ENCODE results near the gene NOSTRIN. TPM values are rescaled to one million over a fixed set of nuclear protein-coding genes. Genes with fewer than 3 reads are reported as not detected.

The NOSTRIN gene
- total and polyA plus RNA-seq, 2 of the 8 experiments (the other 6 are each of a cell fraction or from before 2014, with no cell fraction given) = not detected

GRCh38 chr2:168850846-168851245, 48.4 kb downstream of the NOSTRIN start:
- Histone ChIP-seq H3K14ac (ENCODE audit: insufficient read length) (no peak overlapping the region), H3K18ac (ENCODE audit: extremely low read depth, low read length) (no peak overlapping the region), H2BK20ac (ENCODE audit: low read length) (no peak overlapping the region), H2BK15ac (ENCODE audit: low read length) (no peak overlapping the region), H3K36me3 (ENCODE audit: control insufficient read depth in 2 of 4, insufficient read depth in 4 of 4, low read length in 3 of 4) (no peaks in the 10 kb centered on the region; a peak in 1 of 8 replicates), H3K79me1 (ENCODE audit: low read depth, low read length) (no peaks in the 10 kb centered on the region), H4K5ac (ENCODE audit: insufficient read length, low read depth, low read length) (no peak overlapping the region), H4K91ac (replicated peaks; ENCODE audit: insufficient read length, low read length) (no peak overlapping the region), H3K9ac (replicated peaks in 1 of 4; ENCODE audit: extremely low read depth in 1 of 4, low read depth in 3 of 4, low read length in 3 of 4) (no peak overlapping the region), H3K56ac (replicated peaks; ENCODE audit: insufficient read length, low read depth, low read length) (no peak overlapping the region), H3K23ac (ENCODE audit: insufficient read length) (no peak overlapping the region), H3K4me1 (replicated peaks in 1 of 4; ENCODE audit: control insufficient read depth in 3 of 4, insufficient read depth in 4 of 4, low read length in 3 of 4) (no peaks in the 10 kb centered on the region), H3K4me2 (ENCODE audit: insufficient read depth in 1 of 2, low read depth in 2 of 2, low read length in 2 of 2) (no peak overlapping the region), H2BK5ac (ENCODE audit: low read depth, low read length) (no peak overlapping the region), H2AK5ac (ENCODE audit: low read depth, low read length) (no peak overlapping the region), H3K27me3 (replicated peaks in 1 of 4; ENCODE audit: control insufficient read depth in 3 of 4, extremely low read depth in 1 of 4, insufficient read depth in 3 of 4, low read length in 3 of 4) (no peaks in the 10 kb centered on the region), H4K20me1 (replicated peaks in 1 of 2; ENCODE audit: control insufficient read depth in 1 of 2, insufficient read depth in 2 of 2, low read length in 2 of 2) (no peaks in the 10 kb centered on the region), H3K4me3 (ENCODE audit: extremely low read depth in 1 of 4, insufficient read depth in 2 of 4, low read depth in 3 of 4, low read length in 4 of 4) (no peak overlapping the region), H3K27ac (ENCODE audit: low read depth, low read length) (no peak overlapping the region), H3K79me2 (ENCODE audit: control insufficient read depth in 1 of 2, insufficient read depth in 2 of 2, low read length in 2 of 2) (no peaks in the 10 kb centered on the region), H2AFZ (ENCODE audit: low read length) (no peak overlapping the region), H3K23me2 (ENCODE audit: low read depth, low read length) (no peaks in the 10 kb centered on the region), H3K4ac (replicated peaks; ENCODE audit: insufficient read length, low read depth, low read length) (no peak overlapping the region), H2BK120ac (replicated peaks; ENCODE audit: low read depth, low read length) (no peak overlapping the region), H3K9me3 (ENCODE audit: insufficient read depth in 2 of 2, low read depth in 1 of 2, low read length in 1 of 2) (no peaks in the 10 kb centered on the region), H4K8ac (ENCODE audit: extremely low read depth, insufficient read depth, low read length) (no peak overlapping the region), H2BK12ac (ENCODE audit: low read depth, low read length) (no peak overlapping the region)
- TF ChIP-seq TEAD4 (IDR thresholded peaks at IDR 0.05; ENCODE audit: low read depth, low read length) (no peak), E2F6 (IDR thresholded peaks at IDR 0.05) (no peak), TCF12 (IDR thresholded peaks at IDR 0.05; ENCODE audit: low read depth, low read length) (no peak), TBP (IDR thresholded peaks at IDR 0.05; ENCODE audit: low read depth, low read length) (no peak), ZNF274 (IDR thresholded peaks at IDR 0.05; ENCODE audit: borderline replicate concordance, extremely low read depth, low read length) (no peak), CREB1 (IDR thresholded peaks at IDR 0.05) (no peak), EGR1 (IDR thresholded peaks at IDR 0.05; ENCODE audit: borderline replicate concordance, low read depth, low read length) (no peak), USF2 (IDR thresholded peaks at IDR 0.05; ENCODE audit: low read length) (no peak), KDM1A (IDR thresholded peaks at IDR 0.05; ENCODE audit: borderline replicate concordance, low read length) (no peak), SP1 (IDR thresholded peaks at IDR 0.05; ENCODE audit: low read depth, low read length) (no peak), CHD1 (IDR thresholded peaks at IDR 0.05; ENCODE audit: low read depth, low read length) (no peak)
- no peak for FAIRE-seq
- CTCF ChIA-PET (ENCODE audit: partially characterized antibody) = interaction anchor here (1.8 kb wide), 1 partner anchor 9 kb away, joined by 7 read pairs; no protein-coding TSS in a partner anchor
- DNase-seq (ENCODE audit: low read depth in 1 of 2, low spot score in 2 of 2) = no peak
- POLR2A ChIA-PET (ENCODE audit: partially characterized antibody) = no interaction called here

All from H1 (cell line).